Amygdala (tissue), 56 donors: ENCODE data around the gene CUBN.

Experiments used
- DNase-seq, 56 donors: peaks; one replicate each; lab custom pipeline; 2025; lab: John Stamatoyannopoulos, UW

The CUBN gene

DNA sequence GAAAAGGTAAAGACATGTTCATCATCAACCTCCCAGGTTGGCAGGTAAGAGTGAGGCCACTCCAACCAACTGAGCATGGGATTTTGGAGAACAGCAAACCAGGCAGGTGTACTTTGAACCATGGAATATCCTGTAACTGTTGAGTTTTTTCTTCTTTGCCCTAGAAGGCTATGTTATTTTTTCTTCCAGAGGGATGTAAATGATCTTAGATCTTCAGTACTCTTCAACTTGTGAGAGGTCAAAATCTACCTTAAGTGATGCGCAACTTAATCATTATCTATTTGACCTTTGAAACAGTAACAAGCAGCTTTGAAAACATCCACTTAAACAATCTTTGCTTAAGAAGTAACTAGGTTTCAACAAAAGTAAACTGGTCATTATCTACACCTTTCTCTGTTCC is at the start of gene CUBN:
TSS of gene CUBN (minus strand) at position 71 of the 400 bp plus-strand sequence. CDS start at position 25, 46 bp downstream.
- no peak for DNase-seq

DNA sequence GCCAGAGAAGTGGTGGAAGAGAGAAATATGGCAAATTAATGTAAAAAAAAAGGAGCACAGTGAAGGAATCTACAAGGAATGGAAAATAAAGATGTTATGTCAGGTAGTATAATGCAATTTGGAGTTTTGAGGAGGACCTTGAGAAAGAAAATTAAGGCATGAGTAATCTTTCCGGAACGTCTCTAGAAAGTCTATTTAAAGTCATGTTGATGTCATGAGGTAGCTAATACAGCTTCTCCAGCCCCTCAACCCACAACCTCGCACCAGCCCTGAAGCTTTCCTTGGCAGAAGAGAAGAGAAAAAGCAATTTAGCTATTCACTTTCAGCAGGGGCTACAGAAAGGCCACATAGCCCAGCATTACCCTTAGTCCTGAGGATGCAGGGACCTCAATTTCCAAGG is 49.4 kb upstream of the CUBN start:
- no peak for DNase-seq

GRCh38 chr10:17178006-17178405 is 48.4 kb upstream of the CUBN start:
- no peak for DNase-seq

GRCh38 chr10:17177014-17177413 is 47.4 kb upstream of the CUBN start:
- no peak for DNase-seq

DNA sequence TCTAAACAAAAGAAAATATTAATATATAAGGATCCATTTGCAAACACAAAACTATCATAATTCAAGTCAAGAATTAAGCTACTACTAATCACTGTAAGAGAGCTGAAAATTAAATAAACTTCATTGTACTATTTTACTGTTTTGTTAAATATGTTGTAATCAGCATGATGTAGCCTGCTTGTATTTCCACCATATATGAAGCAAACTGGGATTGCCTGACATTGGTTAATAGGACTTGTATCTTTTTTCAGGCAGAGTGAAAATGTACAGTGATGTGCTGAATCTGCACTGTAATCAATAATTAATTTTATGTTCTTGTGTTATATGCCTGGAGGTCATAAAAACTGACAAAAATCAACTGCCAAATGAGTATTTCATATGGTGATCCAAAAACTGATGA is 46.5 kb upstream of the CUBN start:
- no peak for DNase-seq

GRCh38 chr10:17175551-17175950 is 45.9 kb upstream of the CUBN start:
- DNase-seq, result no peak

DNA sequence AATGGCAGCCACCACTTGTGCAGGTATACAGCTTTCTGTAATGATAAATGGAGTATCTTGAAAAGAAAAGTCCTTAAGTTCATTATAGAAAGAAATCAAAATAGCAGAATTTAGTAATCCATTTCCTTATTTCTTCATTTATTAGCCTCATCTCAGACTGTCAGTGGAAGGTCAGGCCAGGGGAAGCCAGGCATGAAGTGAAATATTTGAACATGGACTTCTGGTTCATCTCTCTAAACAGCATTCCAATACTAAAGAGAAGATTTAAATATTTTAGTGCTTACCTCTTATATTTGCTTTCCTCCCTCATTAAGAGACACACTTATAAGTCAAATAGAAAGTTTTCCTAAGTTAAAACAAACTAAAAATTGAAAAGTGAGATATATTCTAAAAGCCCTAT is 45.0 kb upstream of the CUBN start:
- DNase-seq, result no peak

DNA sequence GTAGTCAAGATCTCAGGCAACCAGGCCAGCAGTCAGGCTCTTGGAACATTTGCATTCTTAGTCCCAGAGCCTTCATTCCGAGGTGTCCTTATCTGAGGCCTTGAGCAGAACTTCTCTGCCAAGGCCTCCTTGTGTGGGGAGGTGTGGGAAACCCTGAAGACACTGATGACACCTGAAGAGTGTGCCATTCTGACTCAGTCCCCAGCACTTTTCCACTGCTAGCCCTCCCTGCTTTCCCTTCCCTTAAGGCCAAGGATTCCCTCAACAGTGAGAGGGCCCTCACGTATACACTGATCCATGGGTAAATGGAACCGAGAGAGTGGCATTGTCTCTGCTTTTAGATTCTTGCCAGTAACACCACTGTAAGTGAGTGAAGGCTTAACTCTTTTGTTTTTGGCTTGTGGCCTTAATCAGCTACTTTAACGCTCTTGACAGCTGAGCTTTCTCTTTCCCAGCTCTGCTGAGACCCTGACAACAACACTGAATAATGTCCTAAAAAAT is 41.6 kb upstream of the CUBN start:
- no peak for DNase-seq

DNA sequence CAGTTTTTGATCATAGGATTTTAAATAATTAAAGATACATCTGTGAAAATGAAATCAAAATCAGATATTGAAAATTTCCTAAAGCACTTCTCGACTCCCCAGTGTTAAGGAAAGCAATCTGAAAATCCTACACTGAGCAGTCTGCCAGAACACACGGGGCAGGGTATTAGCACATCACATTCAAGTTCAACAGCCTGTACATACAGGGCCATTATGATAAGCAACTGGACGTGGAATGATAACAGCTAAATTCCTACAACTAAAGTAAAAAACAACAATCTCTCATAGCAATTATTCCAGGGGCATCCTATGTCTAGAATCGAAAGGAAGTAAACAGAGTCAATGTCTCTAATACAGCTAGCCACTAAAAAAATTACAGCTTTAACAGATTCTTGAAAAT is 40.2 kb upstream of the CUBN start:
- no peak for DNase-seq

GRCh38 chr10:17166699-17167098 is 37.1 kb upstream of the CUBN start:
- no peak for DNase-seq

GRCh38 chr10:17162828-17163227 is 33.2 kb upstream of the CUBN start:
- DNase-seq, result no peak

- no peak for DNase-seq
Measured at GRCh38 chr10:17161775-17162174, 32.2 kb upstream of the CUBN start.

GRCh38 chr10:17157024-17157423 is 27.4 kb upstream of the CUBN start:
- DNase-seq, result no peak

DNA sequence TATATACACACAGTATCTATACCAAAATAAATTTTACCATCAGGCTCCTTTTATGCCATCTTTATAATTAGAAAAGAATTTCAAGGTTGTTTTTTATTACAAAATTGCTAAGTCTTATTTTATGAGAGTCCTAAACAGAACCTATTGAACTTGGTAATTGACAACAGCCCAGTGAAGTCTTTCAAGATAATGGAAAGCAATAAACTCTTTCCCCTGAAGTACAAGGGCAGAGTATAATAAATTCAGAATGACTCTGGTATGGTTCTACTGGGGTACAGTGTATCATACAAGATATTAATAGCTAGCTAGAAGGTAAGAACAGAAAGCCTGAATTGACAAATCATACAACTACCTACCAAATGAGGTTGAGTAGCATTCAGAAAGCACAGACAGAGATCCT is 26.2 kb upstream of the CUBN start:
- no peak for DNase-seq

- no peak for DNase-seq
Measured at GRCh38 chr10:17154116-17154515, 24.5 kb upstream of the CUBN start.

GRCh38 chr10:17153321-17153720 is 23.7 kb upstream of the CUBN start:
- no peak for DNase-seq

DNA sequence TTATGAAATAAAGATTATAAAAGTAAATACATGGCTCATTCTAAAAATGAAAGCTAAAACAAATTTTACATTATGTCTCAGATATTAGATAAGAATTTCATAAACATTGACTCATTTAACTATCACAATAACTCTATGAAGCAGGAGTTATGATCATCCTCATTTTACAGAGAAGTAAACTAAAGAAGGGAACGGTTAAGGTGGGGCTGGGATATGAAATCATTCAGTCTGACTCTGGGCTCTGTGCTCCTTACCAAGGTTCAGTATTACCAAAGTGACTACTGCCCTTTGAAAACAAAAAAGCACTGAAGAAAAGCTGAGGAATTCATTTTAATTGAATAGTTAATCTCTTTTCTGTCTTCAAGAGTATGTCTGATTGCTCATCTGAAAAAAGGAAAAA is 22.1 kb upstream of the CUBN start:
- no peak for DNase-seq

- no peak for DNase-seq
Measured at GRCh38 chr10:17147884-17148489, 18.4 kb upstream of the CUBN start.

GRCh38 chr10:17146892-17147291 is 17.3 kb upstream of the CUBN start:
- DNase-seq, result no peak

- DNase-seq, result no peak
Measured at GRCh38 chr10:17145239-17145638, 15.6 kb upstream of the CUBN start.

- no peak for DNase-seq
Measured at GRCh38 chr10:17144757-17145156, 15.1 kb upstream of the CUBN start.

GRCh38 chr10:17144032-17144431 is 14.4 kb upstream of the CUBN start:
- no peak for DNase-seq

- no peak for DNase-seq
Measured at GRCh38 chr10:17143055-17143690, 13.6 kb upstream of the CUBN start.
